HEK293T (cell line): Measurements from ENCODE around the gene ITSN1.
"Not testable (repeated sequence)": the region's sequence is repeated elsewhere in the genome, so short reads cannot be mapped to it uniquely, and the experiment has no call there.

ENCODE experiments used
- CTCF ChIA-PET: fragments of 350-600 bp; formaldehyde crosslinking; extraction: SDS; loops from one replicate; lab custom pipeline; 2021; ENCODE audit warnings: antibody characterized with exemption, inconsistent platforms; lab: Yijun Ruan, JAX
- POLR2A ChIA-PET: fragments of 350-600 bp; formaldehyde crosslinking; extraction: SDS; loops from one replicate; lab custom pipeline; 2020; ENCODE audit warnings: antibody characterized with exemption, inconsistent platforms; lab: Yijun Ruan, JAX
- DNase-seq: peaks from one replicate; pipeline ENCODE4 v3.0.0; 2012; ENCODE audit warnings: mixed read lengths; ENCODE audit errors: extremely low spot score
- ARNT ChIP-seq: fragments of 450-650 bp; IDR thresholded peaks from 2 replicates; pipeline ENCODE4 v1.6.1; 2017; ENCODE audit warnings: mild to moderate bottlenecking
- BHLHE40 ChIP-seq: fragments of 450-650 bp; IDR thresholded peaks from 2 replicates; pipeline ENCODE4 v1.6.1; 2016; ENCODE audit warnings: mild to moderate bottlenecking, moderate library complexity, borderline replicate concordance
- CTBP1 ChIP-seq: fragments of 450-650 bp; IDR thresholded peaks from 2 replicates; pipeline ENCODE4 v1.6.1; 2016; ENCODE audit warnings: borderline replicate concordance
- ELF4 ChIP-seq: fragments of 450-650 bp; IDR thresholded peaks from 2 replicates; pipeline ENCODE4 v1.6.1; 2017; ENCODE audit warnings: antibody characterized with exemption
- FOXA1 ChIP-seq: fragments of 450-650 bp; IDR thresholded peaks from 2 replicates; pipeline ENCODE4 v1.6.1; 2016; ENCODE audit warnings: mild to moderate bottlenecking
- FOXK2 ChIP-seq: fragments of 450-650 bp; IDR thresholded peaks from 2 replicates; pipeline ENCODE4 v1.6.1; 2016; ENCODE audit warnings: mild to moderate bottlenecking
- FOXM1 ChIP-seq: fragments of 450-650 bp; IDR thresholded peaks from 2 replicates; pipeline ENCODE4 v1.6.1; 2017; ENCODE audit warnings: mild to moderate bottlenecking, borderline replicate concordance
- HDGF ChIP-seq: fragments of 450-650 bp; IDR thresholded peaks from 2 replicates; pipeline ENCODE4 v1.6.1; 2017; ENCODE audit warnings: antibody characterized with exemption, borderline replicate concordance
- L3MBTL2 ChIP-seq: fragments of 450-650 bp; conservative IDR thresholded peaks from 2 replicates; pipeline ENCODE4 v1.6.1; 2016; ENCODE audit warnings: mild to moderate bottlenecking
- LEF1 ChIP-seq: fragments of 450-650 bp; IDR thresholded peaks from 2 replicates; pipeline ENCODE4 v1.6.1; 2017; ENCODE audit warnings: mild to moderate bottlenecking, borderline replicate concordance
- NFRKB ChIP-seq: fragments of 450-650 bp; IDR thresholded peaks from 2 replicates; pipeline ENCODE4 v1.6.1; 2016; ENCODE audit warnings: mild to moderate bottlenecking, moderate library complexity
- SP1 ChIP-seq: fragments of 450-650 bp; IDR thresholded peaks from 2 replicates; pipeline ENCODE4 v1.6.1; 2017
- SUZ12 ChIP-seq: fragments of 450-650 bp; IDR thresholded peaks from 2 replicates; pipeline ENCODE4 v1.6.1; 2016; ENCODE audit warnings: mild to moderate bottlenecking
- TARDBP ChIP-seq: fragments of 450-650 bp; IDR thresholded peaks from 2 replicates; pipeline ENCODE4 v1.6.1; 2016
- ZNF384 ChIP-seq: fragments of 450-650 bp; IDR thresholded peaks from 2 replicates; pipeline ENCODE4 v1.6.1; 2016
- TF ChIP-seq, protein P1 (sequence below): fragments of 450-650 bp; IDR thresholded peaks from 2 replicates; pipeline ENCODE4 v1.6.1; 2016

The ITSN1 gene

GRCh38 chr21:33712022-33712803, 69.9 kb downstream of the ITSN1 start:
- CTCF ChIA-PET, result no interaction called here
- POLR2A ChIA-PET, result no interaction called here
- TF ChIP-seq, protein P1, sequence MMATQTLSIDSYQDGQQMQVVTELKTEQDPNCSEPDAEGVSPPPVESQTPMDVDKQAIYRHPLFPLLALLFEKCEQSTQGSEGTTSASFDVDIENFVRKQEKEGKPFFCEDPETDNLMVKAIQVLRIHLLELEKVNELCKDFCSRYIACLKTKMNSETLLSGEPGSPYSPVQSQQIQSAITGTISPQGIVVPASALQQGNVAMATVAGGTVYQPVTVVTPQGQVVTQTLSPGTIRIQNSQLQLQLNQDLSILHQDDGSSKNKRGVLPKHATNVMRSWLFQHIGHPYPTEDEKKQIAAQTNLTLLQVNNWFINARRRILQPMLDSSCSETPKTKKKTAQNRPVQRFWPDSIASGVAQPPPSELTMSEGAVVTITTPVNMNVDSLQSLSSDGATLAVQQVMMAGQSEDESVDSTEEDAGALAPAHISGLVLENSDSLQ, result no peak
- TF ChIP-seq ZNF384, result no peak
- no peak for TF ChIP-seq LEF1
- TF ChIP-seq ARNT, result no peak
- no peak for TF ChIP-seq ELF4
- no peak for TF ChIP-seq FOXA1
- no peak for TF ChIP-seq NFRKB
- TF ChIP-seq CTBP1, result no peak
- TF ChIP-seq FOXK2, result no peak
- no peak for TF ChIP-seq TARDBP

DNA sequence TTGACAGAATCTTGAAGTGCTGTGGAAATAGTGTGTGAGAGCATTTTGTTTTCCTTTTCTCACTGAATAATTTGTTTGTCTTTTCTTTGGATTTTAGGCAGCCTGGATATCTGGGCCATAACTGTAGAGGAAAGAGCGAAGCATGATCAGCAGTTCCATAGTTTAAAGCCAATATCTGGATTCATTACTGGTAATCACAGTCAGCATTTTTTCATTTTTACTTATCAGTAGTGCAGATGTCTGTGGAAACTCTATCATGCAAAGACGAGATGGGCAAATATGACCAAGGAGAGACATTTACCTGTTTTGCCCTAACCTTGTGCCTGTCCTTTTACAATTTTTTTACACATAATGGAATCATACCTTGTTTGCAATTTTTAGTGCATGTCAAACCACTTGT, 78.8 kb downstream of the ITSN1 start:
- no peak for DNase-seq
- CTCF ChIA-PET, result no interaction called here
- TF ChIP-seq CTBP1 (no peak), ELF4 (no peak), ZNF384 (no peak), BHLHE40 (no peak), FOXA1 (no peak), LEF1 (no peak), HDGF (no peak), TARDBP (no peak), L3MBTL2 (no peak), FOXK2 (no peak), SUZ12 (no peak), NFRKB (no peak), SP1 (no peak), ARNT (no peak), FOXM1 (no peak)
- TF ChIP-seq, protein P1, result no peak
- POLR2A ChIA-PET, result no interaction called here

More at GRCh38 chr21:33712022-33712803, 69.9 kb downstream of the ITSN1 start:
- no peak for DNase-seq

- CTCF ChIA-PET, DNase-seq: not testable (repeated sequence)
- POLR2A ChIA-PET, result interaction anchor here (0.9 kb wide), 1 partner anchor 24 kb away, joined by 3 read pairs; no protein-coding TSS in a partner anchor
These were observed 86.8 kb downstream of the ITSN1 start for GRCh38 chr21:33729139-33729538.

DNA sequence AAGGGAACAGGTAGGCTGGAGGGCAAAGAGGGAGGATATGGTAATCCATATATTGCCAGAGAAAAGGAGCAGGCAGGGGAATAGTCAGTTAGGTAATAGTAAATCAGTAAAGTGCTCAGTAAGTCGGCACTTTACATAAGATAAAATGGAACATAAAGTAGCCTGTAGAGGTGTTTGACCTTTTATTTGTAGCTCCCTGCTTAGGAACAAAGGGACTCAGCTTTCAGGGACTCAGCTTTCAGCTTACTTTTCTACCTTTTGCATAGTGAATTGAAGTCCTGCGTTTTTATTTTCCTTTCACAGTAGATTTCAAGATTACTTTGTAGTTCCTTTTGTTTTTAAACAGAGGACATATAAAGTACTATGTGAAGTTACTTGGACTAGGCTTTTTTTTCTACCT, 87.3 kb downstream of the ITSN1 start:
- DNase-seq, result no peak
- ChIA-PET CTCF (no interaction called here), POLR2A (interaction anchor here (0.9 kb wide), 1 partner anchor 23 kb away, joined by 3 read pairs; no protein-coding TSS in a partner anchor)
- TF ChIP-seq CTBP1 (no peak), SUZ12 (no peak), L3MBTL2 (no peak), HDGF (no peak), ARNT (no peak), FOXM1 (no peak), FOXK2 (no peak), FOXA1 (no peak)
- TF ChIP-seq, protein P1, result no peak

GRCh38 chr21:33731447-33731846, 89.1 kb downstream of the ITSN1 start:
- CTCF ChIA-PET, result no interaction called here
- no peak for DNase-seq
- POLR2A ChIA-PET, result no interaction called here
- TF ChIP-seq FOXM1 (no peak), LEF1 (no peak), ELF4 (no peak), CTBP1 (no peak), L3MBTL2 (no peak), SP1 (no peak), NFRKB (no peak), ZNF384 (no peak), ARNT (no peak), FOXA1 (no peak), HDGF (no peak), FOXK2 (no peak), SUZ12 (no peak)

- no peak for TF ChIP-seq L3MBTL2
- no peak for TF ChIP-seq HDGF
- ChIA-PET POLR2A (no interaction called here), CTCF (no interaction called here)
- DNase-seq, result no peak
These were observed 89.7 kb downstream of the ITSN1 start for GRCh38 chr21:33732038-33732437.

DNA sequence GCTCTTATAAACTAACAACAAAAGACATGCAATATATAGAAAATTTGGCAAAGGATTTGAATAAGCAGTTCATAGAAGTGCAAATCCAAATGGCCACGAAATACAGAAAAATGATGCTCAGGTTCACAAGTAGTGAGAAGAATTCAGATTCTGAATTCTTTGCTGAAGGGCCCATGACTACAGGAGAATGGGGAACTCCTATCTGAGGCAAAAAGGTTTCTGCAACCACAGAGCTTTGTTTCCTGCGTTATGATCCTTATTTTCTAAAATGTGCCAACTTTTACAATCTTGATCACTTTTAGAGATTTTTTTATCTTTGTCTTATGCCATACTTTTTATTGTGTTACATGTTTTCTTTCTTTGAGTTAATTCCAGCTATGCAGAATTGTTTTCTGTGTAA, 91.3 kb downstream of the ITSN1 start:
- ChIA-PET POLR2A (no interaction called here), CTCF (no interaction called here)
- no peak for DNase-seq
- TF ChIP-seq FOXA1 (no peak), SUZ12 (no peak), BHLHE40 (no peak), L3MBTL2 (no peak), TARDBP (no peak), HDGF (no peak), FOXM1 (no peak), NFRKB (no peak), FOXK2 (no peak), ZNF384 (no peak), LEF1 (no peak), CTBP1 (no peak), SP1 (no peak), ARNT (no peak), ELF4 (no peak)
- TF ChIP-seq, protein P1, result no peak
